ENCODE results near the gene PARM1.

- no peak for TF ChIP-seq EZH2 (optimal IDR thresholded peaks at IDR 0.05; ENCODE audit: low read depth, low read length)
- no peak for TF ChIP-seq CTCF (IDR thresholded peaks at IDR 0.05; ENCODE audit: low read length)
These were observed 11.5 kb downstream of the PARM1 start for GRCh38 chr4:74944354-74944793.

Data from MM.1S (cell line).